B cell (primary cell): Measurements from ENCODE around the gene APOC3. TPM values are rescaled to one million over a fixed set of nuclear protein-coding genes. Genes with fewer than 3 reads are reported as not detected.

Source experiments
- ATAC-seq: fragments of 200-7000 bp; cut with Tn5 transposase; one replicate; pipeline ENCODE4 v1.10.0; 2021; ENCODE audit warnings: low read depth, mild to moderate bottlenecking, moderate number of reproducible peaks, moderate library complexity
- CTCF ChIA-PET: fragments of 350-600 bp; sonication (Branson Sonifier 250); formaldehyde crosslinking; loops from one replicate; lab custom pipeline; 2021; ENCODE audit warnings: antibody characterized with exemption, inconsistent platforms; lab: Charles Lee
- POLR2A ChIA-PET: fragments of 350-600 bp; sonication (Branson Sonifier 250); formaldehyde crosslinking; loops from one replicate; lab custom pipeline; 2021; ENCODE audit warnings: antibody characterized with exemption; lab: Charles Lee
- DNase-seq: peaks from one replicate; pipeline ENCODE4 v3.0.0; 2013
- H2AFZ ChIP-seq: 2 replicates; pipeline ENCODE4 v1.6.1; 2012; ENCODE audit warnings: mild to moderate bottlenecking, low read depth, low read length; ENCODE audit not compliant: insufficient read depth, poor library complexity, severe bottlenecking
- H3K27ac ChIP-seq, 2 donors: 1 replicate in 1 of 2; 2 replicates in 1 of 2; pipeline ENCODE4 v1.5.1; 2012 to 2013; ENCODE audit warnings: low read length in 2 of 2, mild to moderate bottlenecking in 2 of 2, moderate library complexity in 1 of 2
- H3K27me3 ChIP-seq, 4 experiments: fragments of 200-600 bp in 1 of 4; sonication (generic) in 1 of 4; replicated peaks in 1 of 4; 1 replicate in 2 of 4; 2 replicates in 2 of 4; pipeline versions ENCODE4 v1.6.1 to v1.7.0; 2013 to 2016; ENCODE audit warnings: low read length in 3 of 4, mild to moderate bottlenecking in 2 of 4, mixed read lengths in 1 of 4, moderate library complexity in 1 of 4; ENCODE audit not compliant: insufficient read depth in 4 of 4, control insufficient read depth in 3 of 4; ENCODE audit errors: control extremely low read depth in 1 of 4
- H3K36me3 ChIP-seq, 2 experiments: replicated peaks in 1 of 2; 1 replicate in 1 of 2; 2 replicates in 1 of 2; pipeline versions ENCODE4 v1.6.1 to v1.7.1; 2013; ENCODE audit warnings: low read length in 1 of 2; ENCODE audit not compliant: insufficient read depth in 2 of 2, control insufficient read depth in 1 of 2; ENCODE audit errors: control extremely low read depth in 1 of 2, extremely low read depth in 1 of 2
- H3K4me1 ChIP-seq, 2 donors: fragments of 200-600 bp in 1 of 2; sonication (generic) in 1 of 2; 1 replicate in 1 of 2; 2 replicates in 1 of 2; pipeline versions ENCODE4 v1.5.1 to v1.6.1; 2013 to 2017; ENCODE audit warnings: low read length in 2 of 2; ENCODE audit not compliant: control insufficient read depth in 2 of 2, insufficient read depth in 2 of 2
- H3K4me2 ChIP-seq: replicated peaks from 2 replicates; pipeline ENCODE3; 2012; ENCODE audit warnings: mild to moderate bottlenecking, low read depth, low read length; ENCODE audit not compliant: poor library complexity, severe bottlenecking
- H3K4me3 ChIP-seq, 5 experiments: fragments of 200-600 bp in 1 of 5; sonication (generic) in 1 of 5; 1 replicate in 3 of 5; 2 replicates in 2 of 5; pipeline versions ENCODE4 v1.5.1 to v1.7.0; 2011 to 2016; ENCODE audit warnings: low read length in 4 of 5, mild to moderate bottlenecking in 4 of 5, low read depth in 2 of 5, control low read depth in 1 of 5, moderate library complexity in 1 of 5; ENCODE audit not compliant: insufficient read depth in 1 of 5; ENCODE audit errors: control extremely low read depth in 1 of 5, extremely low read depth in 1 of 5
- H3K79me2 ChIP-seq: fragments of 200-600 bp; sonication (generic); one replicate; pipeline ENCODE4 v1.6.0; 2016; ENCODE audit warnings: low read length; ENCODE audit not compliant: control insufficient read depth, insufficient read depth
- H3K9ac ChIP-seq: fragments of 200-600 bp; sonication (generic); 2 replicates; pipeline ENCODE4 v1.6.1; 2017; ENCODE audit warnings: mild to moderate bottlenecking, low read length, moderate library complexity
- H3K9me3 ChIP-seq, 3 donors: one replicate each; pipeline versions ENCODE4 v1.6.1 to v1.7.1; 2013; ENCODE audit warnings: low read length in 2 of 3; ENCODE audit not compliant: control insufficient read depth in 2 of 3, insufficient read depth in 1 of 3; ENCODE audit errors: control extremely low read depth in 1 of 3
- H4K20me1 ChIP-seq: 2 replicates; pipeline ENCODE4 v1.6.0; 2012; ENCODE audit warnings: mild to moderate bottlenecking, low read length; ENCODE audit not compliant: insufficient read depth, control insufficient read depth, poor library complexity, severe bottlenecking
- H3K27ac Mint-ChIP-seq: one replicate; pipeline ENCODE4 v1.8.0; 2021; ENCODE audit warnings: mixed read lengths
- H3K27me3 Mint-ChIP-seq: one replicate; pipeline ENCODE4 v1.8.0; 2021; ENCODE audit warnings: mixed read lengths
- H3K4me1 Mint-ChIP-seq: one replicate; pipeline ENCODE4 v1.8.0; 2021; ENCODE audit warnings: mixed read lengths
- H3K4me3 Mint-ChIP-seq: one replicate; pipeline ENCODE4 v1.8.0; 2021; ENCODE audit warnings: mixed read lengths
- H3K9me3 Mint-ChIP-seq: one replicate; pipeline ENCODE4 v1.8.0; 2022; ENCODE audit warnings: mixed read lengths; ENCODE audit not compliant: insufficient read depth
- CTCF ChIP-seq: fragments of 200-600 bp; IDR thresholded peaks from one replicate; pipeline ENCODE4 v1.8.0; 2022; ENCODE audit warnings: antibody characterized with exemption, mild to moderate bottlenecking
- EZH2 ChIP-seq: IDR thresholded peaks from 2 replicates; pipeline ENCODE4 v1.6.1; 2012; ENCODE audit warnings: borderline replicate concordance, low read depth, mild to moderate bottlenecking, moderate library complexity, low read length; ENCODE audit not compliant: insufficient read depth, poor library complexity, severe bottlenecking
- WGBS: methylation state at CpG from one replicate; pipeline ENCODE4 v1.1.5; 2013; ENCODE audit warnings: missing lambda C conversion rate; ENCODE audit not compliant: insufficient coverage; 5-methylcytosine and 5-hydroxymethylcytosine counted together
- intact Hi-C: fragments of 100-400 bp; cut with micrococcal nuclease; formaldehyde crosslinking; loops from one replicate; pipeline ENCODE4 v1.10.0; 2022
- polyA plus RNA-seq: library from polyadenylated mRNA; depleted of rRNA; stranded (reverse); fragments of >200 nt; gene quantifications from 2 replicates; pipeline ENCODE4 v1.2.3, GENCODE V29; 2012
- total RNA-seq, 2 donors: library from RNA; stranded (reverse); fragments of 120-200 nt in 1 of 2; gene quantifications; 1 replicate in 1 of 2; 2 replicates in 1 of 2; pipeline versions ENCODE4 v1.2.3 to v1.2.4, GENCODE V29; 2013 to 2022

APOC3 gene
- total and polyA plus RNA-seq, 2 donors (not counting 1 experiment from before 2014, with no cell fraction given) = not detected

DNA sequence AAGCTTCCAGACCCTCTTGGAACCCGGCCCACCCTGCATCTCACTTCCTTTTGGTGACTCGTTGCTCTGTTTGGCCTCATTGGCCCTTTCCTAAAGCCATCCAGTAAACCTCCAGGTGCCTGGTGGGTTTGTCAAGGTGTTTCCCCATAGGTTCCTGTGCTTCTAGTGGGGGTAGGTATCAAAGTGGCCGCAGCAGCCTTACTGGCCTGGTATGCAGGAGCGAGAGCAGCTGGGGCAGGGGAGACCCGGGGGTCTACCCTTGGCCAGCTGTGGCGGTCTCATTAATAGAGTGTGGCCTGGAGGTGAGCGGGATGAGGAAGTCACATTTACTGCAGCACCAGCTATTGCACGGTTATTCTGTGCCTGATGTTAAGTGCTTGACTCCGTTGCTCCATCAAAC lies 10.7 kb upstream of the APOC3 start:
- TF ChIP-seq CTCF (no peak), EZH2 (no peak)
- H3K27me3 Mint-ChIP-seq = no peaks in the 10 kb centered on the region
- H3K79me2 ChIP-seq = no peaks in the 10 kb centered on the region
- H3K36me3 ChIP-seq = no peaks in the 10 kb centered on the region
- CTCF ChIA-PET = no interaction called here
- H3K4me2 ChIP-seq = no peak overlapping the region
- no peaks in the 10 kb centered on the region for H4K20me1 ChIP-seq
- H3K4me3 Mint-ChIP-seq = no peak overlapping the region
- no peaks in the 10 kb centered on the region for H3K9me3 Mint-ChIP-seq
- DNase-seq = no peak
- H3K9ac ChIP-seq = no peak overlapping the region
- no peak overlapping the region for H2AFZ ChIP-seq
- no peak overlapping the region for H3K27ac ChIP-seq
- no peak overlapping the region for H3K27ac Mint-ChIP-seq
- H3K9me3 ChIP-seq = no peaks in the 10 kb centered on the region
- POLR2A ChIA-PET = interaction anchor here (0.6 kb wide), 1 partner anchor 104 kb away, joined by 5 read pairs; no protein-coding TSS in a partner anchor
- no peaks in the 10 kb centered on the region for H3K4me1 Mint-ChIP-seq
- intact Hi-C loops = no loop called here
- H3K4me1 ChIP-seq = no peaks in the 10 kb centered on the region
- H3K4me3 ChIP-seq = no peak overlapping the region
- peaks cover 0 to 2% (median 0%) of the 10 kb centered on the region in 4 experiments for H3K27me3 ChIP-seq
- WGBS = 95% methylated on average over 4 of the region's 9 CpGs
- ATAC-seq = no peak

DNA sequence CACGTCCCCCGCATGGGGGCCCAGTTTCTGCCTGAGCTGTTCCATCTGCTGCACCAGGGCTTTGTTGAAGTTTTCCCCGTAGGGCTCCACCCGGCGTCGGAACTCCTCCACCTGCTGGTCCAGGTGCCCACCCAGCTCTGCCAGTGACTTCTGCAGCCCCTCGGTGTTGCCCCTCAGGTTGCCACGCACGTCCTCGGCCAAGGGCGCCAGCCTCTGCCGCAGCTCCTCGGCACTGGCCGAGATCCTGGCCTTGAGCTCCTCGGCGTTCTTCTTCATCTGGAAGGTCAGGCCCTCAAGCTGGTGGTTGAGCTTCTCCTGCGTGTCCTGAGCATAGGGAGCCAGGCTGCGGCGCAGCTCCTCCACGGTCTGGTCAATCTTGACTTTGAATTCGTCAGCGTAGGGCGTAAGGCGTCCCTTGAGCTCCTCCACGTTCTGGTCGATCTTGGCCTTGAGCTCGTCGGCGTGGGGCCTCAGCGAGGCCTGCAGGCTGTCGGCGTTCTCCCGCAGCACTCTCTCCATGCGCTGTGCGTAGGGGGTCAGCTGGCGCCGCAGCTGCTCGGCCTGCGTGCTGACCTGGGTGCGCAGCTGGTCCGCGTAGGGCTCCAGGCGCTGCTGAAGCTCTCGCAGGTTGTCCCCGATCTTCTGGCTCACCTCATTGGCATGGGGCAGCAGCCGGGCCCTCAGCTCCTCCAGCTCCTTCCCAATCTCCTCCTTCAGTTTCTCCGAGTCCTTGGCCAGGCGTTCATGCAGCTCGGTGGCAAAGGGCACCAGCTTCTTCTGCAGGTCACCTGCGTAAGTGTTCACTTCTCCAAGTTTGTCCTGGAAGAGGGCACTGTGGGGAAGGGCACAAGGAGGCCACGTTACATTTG lies 8.4 kb upstream of the APOC3 start:
- intact Hi-C loops = no loop called here
- no peaks in the 10 kb centered on the region for H3K36me3 ChIP-seq
- no peak overlapping the region for H2AFZ ChIP-seq
- WGBS = 96% methylated on average over 51 of the region's 51 CpGs
- no peak overlapping the region for H3K4me3 Mint-ChIP-seq
- CTCF ChIA-PET = no interaction called here
- H3K27me3 Mint-ChIP-seq = no peaks in the 10 kb centered on the region
- H3K4me1 ChIP-seq = no peaks in the 10 kb centered on the region
- no peaks in the 10 kb centered on the region for H3K79me2 ChIP-seq
- H3K9ac ChIP-seq = no peak overlapping the region
- H3K27ac Mint-ChIP-seq = no peak overlapping the region
- ATAC-seq = no peak
- no peaks in the 10 kb centered on the region for H3K4me1 Mint-ChIP-seq
- H3K4me3 ChIP-seq = no peak overlapping the region
- H3K27ac ChIP-seq = no peak overlapping the region
- H4K20me1 ChIP-seq = no peaks in the 10 kb centered on the region
- H3K9me3 ChIP-seq = no peaks in the 10 kb centered on the region
- POLR2A ChIA-PET = no interaction called here
- H3K4me2 ChIP-seq = no peak overlapping the region
- peaks cover 0 to 2% (median 0%) of the 10 kb centered on the region in 4 experiments for H3K27me3 ChIP-seq
- H3K9me3 Mint-ChIP-seq = no peaks in the 10 kb centered on the region
- TF ChIP-seq EZH2 (no peak), CTCF (no peak)
- DNase-seq = peak; percentile 2
